Measurements from ENCODE around the gene C16orf95.
A peak's percentile ranks its signal among the peaks of the same experiment; 100 is the strongest.

C16orf95 gene

GRCh38 chr16:87322360-87322759, 5.2 kb upstream of the C16orf95 start:
- in situ Hi-C loops (cut with MboI; ENCODE audit: low sequenced_read_pairs), result no loop called here
- Histone ChIP-seq H3K27me3 (ENCODE audit: low read depth) (no peaks in the 10 kb centered on the region), H3K4me1 (peaks cover 6% of the 10 kb centered on the region; the same call in 1 of the 2 replicates), H3K36me3 (replicated peaks) (no peaks in the 10 kb centered on the region), H3K9me3 (no peaks in the 10 kb centered on the region), H3K4me3 (no peak overlapping the region)
- DNase-seq (ENCODE audit: low spot score in 2 of 2), result no peak

- Histone ChIP-seq H3K4me1 (peaks cover 6% of the 10 kb centered on the region; the same call in 1 of the 2 replicates), H3K27me3 (ENCODE audit: low read depth) (no peaks in the 10 kb centered on the region), H3K9me3 (no peaks in the 10 kb centered on the region), H3K4me3 (no peak overlapping the region), H3K36me3 (replicated peaks) (no peaks in the 10 kb centered on the region)
- DNase-seq (ENCODE audit: low spot score in 2 of 2), result no peak
- in situ Hi-C loops (cut with MboI; ENCODE audit: low sequenced_read_pairs), result no loop called here
Observed at GRCh38 chr16:87321336-87322107, 4.3 kb upstream of the C16orf95 start.

GRCh38 chr16:87320510-87321227, 3.5 kb upstream of the C16orf95 start:
- no peaks in the 10 kb centered on the region for H3K36me3 ChIP-seq (replicated peaks)
- H3K9me3 ChIP-seq, result no peaks in the 10 kb centered on the region
- H3K4me3 ChIP-seq, result no peak overlapping the region
- peaks cover 6% of the 10 kb centered on the region; the same call in 1 of the 2 replicates for H3K4me1 ChIP-seq
- in situ Hi-C loops (cut with MboI; ENCODE audit: low sequenced_read_pairs), result no loop called here
- H3K27me3 ChIP-seq (ENCODE audit: low read depth), result no peaks in the 10 kb centered on the region
- no peak for DNase-seq (ENCODE audit: low spot score in 2 of 2)

- H3K4me1 ChIP-seq, result peaks cover 6% of the 10 kb centered on the region; the same call in 1 of the 2 replicates
- H3K36me3 ChIP-seq (replicated peaks), result no peaks in the 10 kb centered on the region
- no peaks in the 10 kb centered on the region for H3K27me3 ChIP-seq (ENCODE audit: low read depth)
- no peaks in the 10 kb centered on the region for H3K9me3 ChIP-seq
- H3K4me3 ChIP-seq, result no peak overlapping the region
- in situ Hi-C loops (cut with MboI; ENCODE audit: low sequenced_read_pairs), result no loop called here
- DNase-seq (ENCODE audit: low spot score in 2 of 2), result no peak
Observed at GRCh38 chr16:87319997-87320491, 2.9 kb upstream of the C16orf95 start.

GRCh38 chr16:87319011-87319410, 1.8 kb upstream of the C16orf95 start:
- no peak overlapping the region for H3K4me3 ChIP-seq
- peaks cover 6% of the 10 kb centered on the region; the same call in 1 of the 2 replicates for H3K4me1 ChIP-seq
- H3K9me3 ChIP-seq, result no peaks in the 10 kb centered on the region
- H3K36me3 ChIP-seq (replicated peaks), result peaks cover 3% of the 10 kb centered on the region; the same call in 1 of the 2 replicates
- in situ Hi-C loops (cut with MboI; ENCODE audit: low sequenced_read_pairs), result no loop called here
- DNase-seq (ENCODE audit: low spot score in 2 of 2), result no peak
- no peaks in the 10 kb centered on the region for H3K27me3 ChIP-seq (ENCODE audit: low read depth)

- Histone ChIP-seq H3K9me3 (no peaks in the 10 kb centered on the region), H3K4me1 (peaks cover 6% of the 10 kb centered on the region; the same call in 1 of the 2 replicates), H3K4me3 (peak overlapping the region; percentile 83), H3K27me3 (ENCODE audit: low read depth) (no peaks in the 10 kb centered on the region), H3K36me3 (replicated peaks) (peaks cover 7% of the 10 kb centered on the region; the same call in 1 of the 2 replicates)
- in situ Hi-C loops (cut with MboI; ENCODE audit: low sequenced_read_pairs), result no loop called here
- peak; percentile 19 to 52 for DNase-seq (ENCODE audit: low spot score in 2 of 2)
Observed at GRCh38 chr16:87317750-87318644, 805 bp upstream of the C16orf95 start.

- Histone ChIP-seq H3K4me3 (peak overlapping the region; percentile 83), H3K27me3 (ENCODE audit: low read depth) (no peaks in the 10 kb centered on the region), H3K36me3 (replicated peaks) (peaks cover 7% of the 10 kb centered on the region; the same call in 1 of the 2 replicates), H3K4me1 (peaks cover 6% of the 10 kb centered on the region; the same call in 1 of the 2 replicates), H3K9me3 (no peaks in the 10 kb centered on the region)
- in situ Hi-C loops (cut with MboI; ENCODE audit: low sequenced_read_pairs), result no loop called here
- DNase-seq (ENCODE audit: low spot score in 2 of 2), result no peak
Observed at GRCh38 chr16:87316450-87316922, 706 bp downstream of the C16orf95 start.

- Histone ChIP-seq H3K4me3 (no peak overlapping the region), H3K4me1 (peaks cover 6% of the 10 kb centered on the region; the same call in 1 of the 2 replicates), H3K9me3 (no peaks in the 10 kb centered on the region), H3K36me3 (replicated peaks) (peaks cover 7% of the 10 kb centered on the region; the same call in 1 of the 2 replicates), H3K27me3 (ENCODE audit: low read depth) (no peaks in the 10 kb centered on the region)
- no peak for DNase-seq (ENCODE audit: low spot score in 2 of 2)
- in situ Hi-C loops (cut with MboI; ENCODE audit: low sequenced_read_pairs), result no loop called here
Observed at GRCh38 chr16:87314990-87315420, 2.2 kb downstream of the C16orf95 start.

- no peak for DNase-seq (ENCODE audit: low spot score in 2 of 2)
- no peak overlapping the region for H3K4me3 ChIP-seq
- peaks cover 7% of the 10 kb centered on the region; the same call in 1 of the 2 replicates for H3K36me3 ChIP-seq (replicated peaks)
- H3K9me3 ChIP-seq, result no peaks in the 10 kb centered on the region
- in situ Hi-C loops (cut with MboI; ENCODE audit: low sequenced_read_pairs), result no loop called here
- no peaks in the 10 kb centered on the region for H3K4me1 ChIP-seq
- H3K27me3 ChIP-seq (ENCODE audit: low read depth), result no peaks in the 10 kb centered on the region
Observed at GRCh38 chr16:87312008-87312407, 5.2 kb downstream of the C16orf95 start.

- Histone ChIP-seq H3K27me3 (ENCODE audit: low read depth) (no peaks in the 10 kb centered on the region), H3K4me1 (peaks cover 4% of the 10 kb centered on the region), H3K9me3 (no peaks in the 10 kb centered on the region), H3K36me3 (replicated peaks) (peaks cover 7% of the 10 kb centered on the region; the same call in 1 of the 2 replicates), H3K4me3 (no peak overlapping the region)
- in situ Hi-C loops (cut with MboI; ENCODE audit: low sequenced_read_pairs), result no loop called here
- no peak for DNase-seq (ENCODE audit: low spot score in 2 of 2)
Observed at GRCh38 chr16:87311387-87311786, 5.8 kb downstream of the C16orf95 start.

- no peak for DNase-seq (ENCODE audit: low spot score in 2 of 2)
- Histone ChIP-seq H3K4me3 (no peak overlapping the region), H3K4me1 (peaks cover 9% of the 10 kb centered on the region), H3K9me3 (no peaks in the 10 kb centered on the region), H3K27me3 (ENCODE audit: low read depth) (no peaks in the 10 kb centered on the region), H3K36me3 (replicated peaks) (peaks cover 7% of the 10 kb centered on the region; the same call in 1 of the 2 replicates)
- in situ Hi-C loops (cut with MboI; ENCODE audit: low sequenced_read_pairs), result no loop called here
Observed at GRCh38 chr16:87310610-87311009, 6.6 kb downstream of the C16orf95 start.

- in situ Hi-C loops (cut with MboI; ENCODE audit: low sequenced_read_pairs), result no loop called here
- H3K4me3 ChIP-seq, result no peak overlapping the region
- no peak for DNase-seq (ENCODE audit: low spot score in 2 of 2)
Observed at GRCh38 chr16:87309620-87310525, 7.3 kb downstream of the C16orf95 start.

More at GRCh38 chr16:87309620-87310525, 7.3 kb downstream of the C16orf95 start:
- Histone ChIP-seq H3K36me3 (replicated peaks) (peaks cover 7% of the 10 kb centered on the region; the same call in 1 of the 2 replicates), H3K9me3 (no peaks in the 10 kb centered on the region), H3K27me3 (ENCODE audit: low read depth) (no peaks in the 10 kb centered on the region), H3K4me1 (peaks cover 9% of the 10 kb centered on the region)
